ENCODE data around the gene MYH4.

Gene MYH4

GRCh38 chr17:10512856-10513255 lies 43.5 kb upstream of the MYH4 start:
- Histone ChIP-seq H3K9me3 (ENCODE audit: severe bottlenecking) (no peaks in the 10 kb centered on the region), H3K4me3 (ENCODE audit: low read depth, low read length) (no peak overlapping the region), H3K27me3 (ENCODE audit: insufficient read depth, low read depth, severe bottlenecking) (peaks cover 5% of the 10 kb centered on the region), H3K27ac (no peak overlapping the region), H3K36me3 (no peaks in the 10 kb centered on the region)
- DNase-seq, result no peak
- TF ChIP-seq CTCF (IDR thresholded peaks at IDR 0.05; ENCODE audit: low read depth, low read length), result no peak

- H3K4me3 ChIP-seq (ENCODE audit: low read depth, low read length), result no peak overlapping the region
- H3K27me3 ChIP-seq (ENCODE audit: insufficient read depth, low read depth, severe bottlenecking), result peaks cover 4% of the 10 kb centered on the region
- H3K36me3 ChIP-seq, result no peaks in the 10 kb centered on the region
- DNase-seq, result no peak
- no peak overlapping the region for H3K27ac ChIP-seq
- TF ChIP-seq CTCF (IDR thresholded peaks at IDR 0.05; ENCODE audit: low read depth, low read length), result no peak
- H3K9me3 ChIP-seq (ENCODE audit: severe bottlenecking), result no peaks in the 10 kb centered on the region
Observed at GRCh38 chr17:10499950-10500349, 30.6 kb upstream of the MYH4 start.

- no peak overlapping the region for H3K27ac ChIP-seq
- TF ChIP-seq CTCF (IDR thresholded peaks at IDR 0.05; ENCODE audit: low read depth, low read length), result no peak
- H3K27me3 ChIP-seq (ENCODE audit: insufficient read depth, low read depth, severe bottlenecking), result no peaks in the 10 kb centered on the region
- H3K9me3 ChIP-seq (ENCODE audit: severe bottlenecking), result peaks cover 10% of the 10 kb centered on the region
- no peak overlapping the region for H3K4me3 ChIP-seq (ENCODE audit: low read depth, low read length)
- DNase-seq, result no peak
- H3K36me3 ChIP-seq, result no peaks in the 10 kb centered on the region
Observed at GRCh38 chr17:10492004-10492403, 22.6 kb upstream of the MYH4 start.

- DNase-seq, result no peak
- peaks cover 2% of the 10 kb centered on the region for H3K9me3 ChIP-seq (ENCODE audit: severe bottlenecking)
- H3K36me3 ChIP-seq, result no peaks in the 10 kb centered on the region
- no peak overlapping the region for H3K27ac ChIP-seq
- no peaks in the 10 kb centered on the region for H3K27me3 ChIP-seq (ENCODE audit: insufficient read depth, low read depth, severe bottlenecking)
- no peak overlapping the region for H3K4me3 ChIP-seq (ENCODE audit: low read depth, low read length)
- no peak for TF ChIP-seq CTCF (IDR thresholded peaks at IDR 0.05; ENCODE audit: low read depth, low read length)
Observed at GRCh38 chr17:10482252-10482651, 12.9 kb upstream of the MYH4 start.

GRCh38 chr17:10477701-10478100 lies 8.3 kb upstream of the MYH4 start:
- H3K4me3 ChIP-seq (ENCODE audit: low read depth, low read length), result no peak overlapping the region
- peaks cover 2% of the 10 kb centered on the region for H3K27me3 ChIP-seq (ENCODE audit: insufficient read depth, low read depth, severe bottlenecking)
- TF ChIP-seq CTCF (IDR thresholded peaks at IDR 0.05; ENCODE audit: low read depth, low read length), result no peak
- no peaks in the 10 kb centered on the region for H3K36me3 ChIP-seq
- H3K27ac ChIP-seq, result no peak overlapping the region
- no peak for DNase-seq
- H3K9me3 ChIP-seq (ENCODE audit: severe bottlenecking), result no peaks in the 10 kb centered on the region

GRCh38 chr17:10474536-10474935 lies 5.2 kb upstream of the MYH4 start:
- Histone ChIP-seq H3K9me3 (ENCODE audit: severe bottlenecking) (no peaks in the 10 kb centered on the region), H3K27me3 (ENCODE audit: insufficient read depth, low read depth, severe bottlenecking) (peaks cover 2% of the 10 kb centered on the region), H3K4me3 (ENCODE audit: low read depth, low read length) (no peak overlapping the region), H3K36me3 (no peaks in the 10 kb centered on the region), H3K27ac (no peak overlapping the region)
- no peak for DNase-seq
- TF ChIP-seq CTCF (IDR thresholded peaks at IDR 0.05; ENCODE audit: low read depth, low read length), result no peak
